GM10248 (cell line): ENCODE results near the gene TAS2R10.

Experiments used
- CTCF ChIA-PET: fragments of 300-600 bp; sonication (Branson Sonifier 250); formaldehyde crosslinking; extraction: SDS; loops from one replicate; lab custom pipeline; 2021; ENCODE audit warnings: antibody characterized with exemption; lab: Yijun Ruan, JAX
- POLR2A ChIA-PET: fragments of 350-650 bp; sonication (Branson Sonifier 250); formaldehyde crosslinking; extraction: SDS; loops from one replicate; lab custom pipeline; 2020; ENCODE audit warnings: antibody characterized with exemption; lab: Yijun Ruan, JAX
- DNase-seq: peaks from one replicate; pipeline ENCODE4 v3.0.0; 2012; ENCODE audit errors: extremely low spot score
- CTCF ChIP-seq: IDR thresholded peaks from 2 replicates; pipeline ENCODE4 v1.5.1; 2012; ENCODE audit warnings: mild to moderate bottlenecking, low read depth; ENCODE audit errors: extremely low read depth, missing control alignments, control extremely low read depth

TAS2R10 gene

GRCh38 chr12:10829994-10830393 lies 3.8 kb upstream of the TAS2R10 start:
- ChIA-PET CTCF (no interaction called here), POLR2A (no interaction called here)
- TF ChIP-seq CTCF = no peak
- no peak for DNase-seq

- DNase-seq = no peak
- CTCF ChIA-PET = interaction anchor here (1.6 kb wide), 1 partner anchor 29 kb away, joined by 4 read pairs; no protein-coding TSS in a partner anchor
- TF ChIP-seq CTCF = no peak
- POLR2A ChIA-PET = no interaction called here
These were observed 1.2 kb downstream of the TAS2R10 start for GRCh38 chr12:10824957-10825356.

- no peak for DNase-seq
- no peak for TF ChIP-seq CTCF
- ChIA-PET POLR2A (no interaction called here), CTCF (no interaction called here)
These were observed 14.1 kb downstream of the TAS2R10 start for GRCh38 chr12:10811883-10812536.

- CTCF ChIA-PET = interaction anchor here (1.6 kb wide), 1 partner anchor 18 kb away, joined by 4 read pairs; no protein-coding TSS in a partner anchor
- POLR2A ChIA-PET = no interaction called here
- DNase-seq = no peak
- no peak for TF ChIP-seq CTCF
These were observed 16.1 kb downstream of the TAS2R10 start, which contains the start of gene TAS2R9 for GRCh38 chr12:10810068-10810467. TSS of gene TAS2R9 (minus strand) at chr12:10810168. CDS start at chr12:10810075, 93 bp downstream.

- TF ChIP-seq CTCF = no peak
- DNase-seq = no peak
- ChIA-PET POLR2A (no interaction called here), CTCF (no interaction called here)
These were observed 19.0 kb downstream of the TAS2R10 start, which contains the start of gene TAS2R8 for GRCh38 chr12:10807186-10807585. TSS of gene TAS2R8 (minus strand) at chr12:10807286. CDS start at chr12:10806980, 306 bp downstream.

GRCh38 chr12:10802587-10802986 lies 23.6 kb downstream of the TAS2R10 start, which contains the start of gene TAS2R7:
TSS of gene TAS2R7 (minus strand) at chr12:10802627. CDS start at chr12:10802570, 57 bp downstream.
- POLR2A ChIA-PET = no interaction called here
- no peak for DNase-seq
- CTCF ChIA-PET = no interaction called here
- TF ChIP-seq CTCF = no peak
